ENCODE results near the gene CROCC. TPM values are rescaled to one million over a fixed set of nuclear protein-coding genes. Genes with fewer than 3 reads are reported as not detected.
"Not testable (repeated sequence)": the region's sequence is repeated elsewhere in the genome, so short reads cannot be mapped to it uniquely, and the experiment has no call there.

Gene CROCC
- total RNA-seq, 2 experiments from 2014 or later, result 27.7 to 28.5 TPM

DNA sequence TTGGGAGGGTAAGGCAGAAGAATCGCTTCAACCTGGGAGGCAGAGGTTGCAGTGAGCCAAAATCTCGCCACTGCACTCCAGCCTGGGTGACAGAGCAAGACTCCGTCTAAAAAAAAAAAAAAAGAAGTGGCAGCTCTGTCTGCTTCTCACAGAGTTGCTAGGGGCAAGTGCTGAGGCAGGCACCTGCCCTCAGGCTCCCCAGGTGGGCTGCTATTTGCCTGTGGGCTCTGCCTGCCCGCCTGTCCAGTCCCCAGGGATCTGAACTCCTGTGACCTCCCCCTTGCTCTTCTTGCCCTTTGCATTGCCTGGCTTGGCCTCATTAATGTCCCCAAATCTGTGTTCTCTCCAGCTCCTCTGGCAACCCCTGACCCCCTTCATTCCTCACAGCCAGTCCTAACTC is 30.6 kb downstream of the CROCC start:
- H3K9me3 Mint-ChIP-seq; H3K27me3 Mint-ChIP-seq; H3K27ac Mint-ChIP-seq; ATAC-seq; H3K4me1 Mint-ChIP-seq (ENCODE audit: low read depth); H3K36me3 Mint-ChIP-seq (ENCODE audit: low read depth); intact Hi-C loops (cut with micrococcal nuclease); POLR2A ChIA-PET; H3K4me3 Mint-ChIP-seq; DNase-seq: not testable (repeated sequence)
- CTCF ChIA-PET, result interaction anchor here (0.6 to 2.9 kb wide), 15 partner anchors 9 to 343 kb away, joined by 3 to 31 read pairs (median 5); partner anchors contain the start of genes MFAP2 and NBPF1

- Mint-ChIP-seq H3K27me3 (no peaks in the 10 kb centered on the region), H3K36me3 (ENCODE audit: low read depth) (no peaks in the 10 kb centered on the region), H3K4me1 (ENCODE audit: low read depth) (no peaks in the 10 kb centered on the region), H3K4me3 (no peak overlapping the region), H3K9me3 (no peaks in the 10 kb centered on the region), H3K27ac (no peak overlapping the region)
- intact Hi-C loops (cut with micrococcal nuclease), result no loop called here
- no peak for TF ChIP-seq CTCF (IDR thresholded peaks at IDR 0.05)
- ChIA-PET CTCF (interaction anchor here (2.2 kb wide), 1 partner anchor 92 kb away, joined by 10 read pairs; no protein-coding TSS in a partner anchor), POLR2A (no interaction called here)
- ATAC-seq, result no peak
- DNase-seq, result no peak
Observed at GRCh38 chr1:16954579-16954978, 32.8 kb downstream of the CROCC start.

DNA sequence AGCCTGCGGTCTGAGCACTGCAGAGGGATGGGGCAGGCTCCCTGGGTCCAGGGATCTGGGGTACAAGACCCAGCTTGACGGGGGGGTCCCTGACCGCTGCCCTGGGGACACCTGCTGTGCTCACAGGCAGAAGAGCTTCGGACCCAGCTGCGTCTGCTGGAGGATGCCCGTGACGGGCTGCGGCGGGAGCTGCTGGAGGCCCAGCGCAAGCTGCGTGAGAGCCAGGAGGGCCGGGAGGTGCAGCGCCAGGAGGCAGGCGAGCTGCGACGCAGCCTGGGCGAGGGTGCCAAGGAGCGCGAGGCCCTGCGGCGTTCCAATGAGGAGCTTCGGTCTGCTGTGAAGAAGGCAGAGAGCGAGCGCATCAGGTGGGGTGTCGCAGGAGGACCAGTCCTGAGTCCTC is 33.5 kb downstream of the CROCC start:
- Mint-ChIP-seq H3K27ac (no peak overlapping the region), H3K4me1 (ENCODE audit: low read depth) (no peaks in the 10 kb centered on the region), H3K36me3 (ENCODE audit: low read depth) (no peaks in the 10 kb centered on the region), H3K27me3 (no peaks in the 10 kb centered on the region), H3K9me3 (no peaks in the 10 kb centered on the region), H3K4me3 (no peak overlapping the region)
- no peak for ATAC-seq
- ChIA-PET POLR2A (interaction anchor here (0.6 kb wide), 1 partner anchor 95 kb away, joined by 3 read pairs; no protein-coding TSS in a partner anchor), CTCF (interaction anchor here (0.8 to 2.2 kb wide), 2 partner anchors 91 to 282 kb away, joined by 3 to 10 read pairs; no protein-coding TSS in a partner anchor)
- TF ChIP-seq CTCF (IDR thresholded peaks at IDR 0.05), result no peak
- intact Hi-C loops (cut with micrococcal nuclease), result no loop called here
- no peak for DNase-seq

GRCh38 chr1:16956775-16957174 is 35.0 kb downstream of the CROCC start:
- H3K9me3 Mint-ChIP-seq, result no peaks in the 10 kb centered on the region
- no peaks in the 10 kb centered on the region for H3K27me3 Mint-ChIP-seq
- DNase-seq (no peak), ATAC-seq (no peak)
- H3K4me1 Mint-ChIP-seq (ENCODE audit: low read depth), result peaks cover 8% of the 10 kb centered on the region
- intact Hi-C loops (cut with micrococcal nuclease), result no loop called here
- no peaks in the 10 kb centered on the region for H3K36me3 Mint-ChIP-seq (ENCODE audit: low read depth)
- ChIA-PET CTCF (interaction anchor here (1.1 to 1.2 kb wide), 2 partner anchors 31 to 43 kb away, joined by 3 to 5 read pairs; no protein-coding TSS in a partner anchor), POLR2A (no interaction called here)
- no peak overlapping the region for H3K4me3 Mint-ChIP-seq
- H3K27ac Mint-ChIP-seq, result no peak overlapping the region
- no peak for TF ChIP-seq CTCF (IDR thresholded peaks at IDR 0.05)

GRCh38 chr1:16957731-16958130 is 36.0 kb downstream of the CROCC start:
- Mint-ChIP-seq H3K9me3 (no peaks in the 10 kb centered on the region), H3K27me3 (no peaks in the 10 kb centered on the region), H3K4me1 (ENCODE audit: low read depth) (peaks cover 9% of the 10 kb centered on the region), H3K36me3 (ENCODE audit: low read depth) (no peaks in the 10 kb centered on the region), H3K4me3 (no peak overlapping the region), H3K27ac (no peak overlapping the region)
- ChIA-PET CTCF (no interaction called here), POLR2A (interaction anchor here (0.5 kb wide), 1 partner anchor 56 kb away, joined by 3 read pairs; no protein-coding TSS in a partner anchor)
- TF ChIP-seq CTCF (IDR thresholded peaks at IDR 0.05), result no peak
- no peak for ATAC-seq
- intact Hi-C loops (cut with micrococcal nuclease), result no loop called here
- no peak for DNase-seq
